HCT116 (cell line): ENCODE results near the gene CDC42EP4. TPM values are rescaled to one million over a fixed set of nuclear protein-coding genes. Genes with fewer than 3 reads are reported as not detected.

Experiments used
- ATAC-seq: fragments of 200-7000 bp; cut with Tn5 transposase; 2 replicates; pipeline ENCODE4 v1.9.1; 2020; ENCODE audit warnings: mild to moderate bottlenecking, moderate library complexity
- BruUV-seq: library from RNA; stranded (reverse); fragments of 400-500 nt; replicated peaks from 2 replicates; lab custom pipeline; 2021; lab: Mats Ljungman, UMichigan
- CTCF ChIA-PET: fragments of 300-600 bp; sonication (Branson Sonifier 250); formaldehyde crosslinking; loops from one replicate; lab custom pipeline; 2021; ENCODE audit warnings: antibody characterized with exemption; lab: Charles Lee
- POLR2A ChIA-PET: fragments of 300-600, 350-600 bp; sonication (Branson Sonifier 250); formaldehyde crosslinking; loops from one replicate; lab custom pipeline; 2021; ENCODE audit warnings: antibody characterized with exemption; lab: Charles Lee
- RAD21 ChIA-PET, 2 experiments: fragments of 300-600 bp; sonication (Branson Sonifier 250); formaldehyde crosslinking; loops; one replicate each; lab custom pipeline; 2023; ENCODE audit warnings: low total read pairs in 2 of 2; ENCODE audit not compliant: uncharacterized antibody in 2 of 2, unreplicated experiment in 2 of 2, low non-redundant PET in 1 of 2; lab: Charles Lee
- DNase-seq: peaks from one replicate; pipeline ENCODE4 v3.0.0-alpha.2; 2010; ENCODE audit warnings: low read depth, low spot score
- H2AFZ ChIP-seq: fragments of 200-600 bp; shearing (Covaris generic), sonication (generic); 2 replicates; pipeline ENCODE4 v1.6.1; 2017; ENCODE audit warnings: low read depth, mixed run types, mixed read lengths, antibody characterized with exemption, low read length; ENCODE audit not compliant: poor library complexity, severe bottlenecking
- H3K27ac ChIP-seq: 2 replicates; pipeline ENCODE4 v1.5.1; 2012; ENCODE audit warnings: low read depth, low read length
- H3K27me3 ChIP-seq: fragments of 200-600 bp; sonication (generic); 2 replicates; pipeline ENCODE4 v1.6.1; 2016; ENCODE audit warnings: mixed run types, low read length, mixed read lengths; ENCODE audit not compliant: insufficient read depth
- H3K36me3 ChIP-seq, 2 experiments: fragments of 200-500 bp in 1 of 2; fragments of 200-600 bp in 1 of 2; sonication (Bioruptor generic) in 1 of 2; sonication (generic) in 1 of 2; 2 replicates each; pipeline versions ENCODE4 v1.5.1 to v1.6.1; 2014 to 2016; ENCODE audit warnings: low read length in 2 of 2, inconsistent platforms in 1 of 2, mixed read lengths in 1 of 2, mixed run types in 1 of 2; ENCODE audit not compliant: insufficient read depth in 2 of 2, control insufficient read depth in 1 of 2
- H3K4me1 ChIP-seq, 2 experiments: fragments of 200-600 bp in 1 of 2; sonication (generic) in 1 of 2; 2 replicates each; pipeline versions ENCODE4 v1.5.1 to v1.6.1; 2012 to 2017; ENCODE audit warnings: low read length in 2 of 2, inconsistent platforms in 1 of 2, mild to moderate bottlenecking in 1 of 2, mixed read lengths in 1 of 2, mixed run types in 1 of 2, moderate library complexity in 1 of 2; ENCODE audit not compliant: insufficient read depth in 2 of 2, control insufficient read depth in 1 of 2
- H3K4me2 ChIP-seq: fragments of 200-600 bp; sonication (generic); 2 replicates; pipeline ENCODE4 v1.6.1; 2017; ENCODE audit warnings: mixed run types, low read length, mixed read lengths
- H3K4me3 ChIP-seq, 2 experiments: fragments of 200-600 bp in 1 of 2; sonication (generic) in 1 of 2; replicated peaks in 1 of 2; 2 replicates each; pipeline ENCODE4 v1.5.1; 2011 to 2016; ENCODE audit warnings: low read length in 2 of 2, control low read depth in 1 of 2, low read depth in 1 of 2, mild to moderate bottlenecking in 1 of 2, mixed read lengths in 1 of 2, mixed run types in 1 of 2
- H3K79me2 ChIP-seq: fragments of 200-600 bp; sonication (generic); 2 replicates; pipeline ENCODE4 v1.6.1; 2017; ENCODE audit warnings: mild to moderate bottlenecking, mixed run types, low read length, moderate library complexity, mixed read lengths; ENCODE audit not compliant: insufficient read depth
- H3K9ac ChIP-seq: fragments of 200-600 bp; sonication (generic); 2 replicates; pipeline ENCODE4 v1.6.1; 2016; ENCODE audit warnings: low read length, mixed read lengths
- H3K9me2 ChIP-seq: fragments of 200-600 bp; sonication (generic), shearing (Covaris generic); 2 replicates; pipeline ENCODE4 v1.6.1; 2017; ENCODE audit warnings: mixed run types, mild to moderate bottlenecking, moderate library complexity; ENCODE audit not compliant: insufficient read depth
- H3K9me3 ChIP-seq, 2 experiments: fragments of 200-500 bp in 1 of 2; fragments of 200-600 bp in 1 of 2; sonication (Bioruptor generic) in 1 of 2; sonication (generic) in 1 of 2; 2 replicates each; pipeline ENCODE4 v1.6.1; 2014 to 2017; ENCODE audit warnings: low read length in 2 of 2, mixed read lengths in 2 of 2, inconsistent platforms in 1 of 2, low read depth in 1 of 2, mild to moderate bottlenecking in 1 of 2, mixed run types in 1 of 2, moderate library complexity in 1 of 2; ENCODE audit not compliant: control insufficient read depth in 1 of 2, insufficient read depth in 1 of 2
- H4K20me1 ChIP-seq: fragments of 200-600 bp; sonication (generic), shearing (Covaris generic); 2 replicates; pipeline ENCODE4 v1.6.1; 2017; ENCODE audit warnings: mixed run types, mild to moderate bottlenecking, moderate library complexity; ENCODE audit not compliant: insufficient read depth
- CBX3 ChIP-seq: IDR thresholded peaks from 2 replicates; pipeline ENCODE4 v1.6.1; 2012; ENCODE audit warnings: low read depth
- CTCF ChIP-seq, 3 experiments: fragments of 200-600 bp in 1 of 3; sonication (generic) in 1 of 3; IDR thresholded peaks in 2 of 3; conservative IDR thresholded peaks in 1 of 3; 2 replicates each; pipeline ENCODE4 v1.5.1; 2012 to 2017; ENCODE audit warnings: low read depth in 2 of 3, low read length in 2 of 3, antibody characterized with exemption in 1 of 3, borderline replicate concordance in 1 of 3, control low read depth in 1 of 3, mild to moderate bottlenecking in 1 of 3, mixed read lengths in 1 of 3, mixed run types in 1 of 3, moderate library complexity in 1 of 3; ENCODE audit not compliant: insufficient read depth in 1 of 3
- EGR1 ChIP-seq: IDR thresholded peaks from 2 replicates; pipeline ENCODE4 v1.6.1; 2012; ENCODE audit warnings: low read depth
- EZH2phosphoT487 ChIP-seq: fragments of 200-600 bp; IDR thresholded peaks from 2 replicates; pipeline ENCODE4 v1.6.1; 2018; ENCODE audit warnings: antibody characterized with exemption, borderline replicate concordance
- JUND ChIP-seq: IDR thresholded peaks from 2 replicates; pipeline ENCODE4 v1.6.1; 2012
- MAX ChIP-seq: IDR thresholded peaks from 2 replicates; pipeline ENCODE4 v1.6.1; 2012
- POLR2A ChIP-seq: IDR thresholded peaks from 2 replicates; pipeline ENCODE4 v1.7.0; 2011; ENCODE audit warnings: borderline replicate concordance; ENCODE audit not compliant: insufficient read depth, insufficient read length; ENCODE audit errors: extremely low read depth
- POLR2AphosphoS5 ChIP-seq: IDR thresholded peaks from 2 replicates; pipeline ENCODE4 v1.6.1; 2011; ENCODE audit warnings: mild to moderate bottlenecking, low read depth, low read length, moderate library complexity
- REST ChIP-seq: IDR thresholded peaks from 2 replicates; pipeline ENCODE4 v1.6.1; 2012; ENCODE audit warnings: low read depth
- SIN3A ChIP-seq: IDR thresholded peaks from 2 replicates; pipeline ENCODE4 v1.6.1; 2012; ENCODE audit warnings: low read depth
- SRF ChIP-seq: IDR thresholded peaks from 2 replicates; pipeline ENCODE4 v1.6.1; 2012; ENCODE audit warnings: low read depth
- YY1 ChIP-seq: IDR thresholded peaks from 2 replicates; pipeline ENCODE4 v1.6.1; 2011; ENCODE audit warnings: low read length, low read depth, moderate library complexity, mild to moderate bottlenecking; ENCODE audit not compliant: insufficient replicate concordance; ENCODE audit errors: extremely low read depth
- ZBTB33 ChIP-seq: IDR thresholded peaks from 2 replicates; pipeline ENCODE4 v1.6.1; 2011; ENCODE audit warnings: mild to moderate bottlenecking, low read length, moderate library complexity; ENCODE audit not compliant: insufficient replicate concordance; ENCODE audit errors: extremely low read depth
- ZNF274 ChIP-seq: fragments of 200-500 bp; sonication (Bioruptor generic); IDR thresholded peaks from 2 replicates; pipeline ENCODE4 v1.6.1; 2014; ENCODE audit warnings: mild to moderate bottlenecking, low read depth, low read length, inconsistent platforms
- intact Hi-C: fragments of 100-400 bp; cut with micrococcal nuclease; formaldehyde crosslinking; loops from 2 replicates; pipeline ENCODE4 v1.10.0; 2022
- total RNA-seq: library from RNA; stranded (reverse); gene quantifications from one replicate; pipeline ENCODE4 v1.2.1, GENCODE V29; 2021; ENCODE audit not compliant: unreplicated experiment

CDC42EP4 gene
- total RNA-seq, 1 experiment from 2014 or later: 54.9 TPM

GRCh38 chr17:73359987-73360410 lies 48.2 kb upstream of the CDC42EP4 start (continued):
- TF ChIP-seq MAX (no peak), SRF (no peak)

- no TSS peak for BruUV-seq
- H3K4me2 ChIP-seq: peak overlapping the region; percentile 71
- POLR2A ChIA-PET: interaction anchor here (0.7 to 1.4 kb wide), 3 partner anchors 21 to 51 kb away, joined by 3 to 6 read pairs (median 4); no protein-coding TSS in a partner anchor
Measured at GRCh38 chr17:73359352-73359751, 47.6 kb upstream of the CDC42EP4 start.

More at GRCh38 chr17:73359352-73359751, 47.6 kb upstream of the CDC42EP4 start:
- no peak overlapping the region for H3K9ac ChIP-seq
- no peaks in the 10 kb centered on the region for H3K36me3 ChIP-seq
- CTCF ChIA-PET: interaction anchor here (1.1 to 2.0 kb wide), 6 partner anchors 11 to 802 kb away, joined by 3 to 10 read pairs (median 7); no protein-coding TSS in a partner anchor
- H3K9me3 ChIP-seq: no peaks in the 10 kb centered on the region
- H3K27ac ChIP-seq: no peak overlapping the region; the same call in 1 of the 2 replicates
- RAD21 ChIA-PET: interaction anchor here in 1 of 2 experiments (0.7 to 1.1 kb wide), 3 partner anchors 18 to 104 kb away, joined by 3 to 4 read pairs (median 4); no protein-coding TSS in a partner anchor
- intact Hi-C loops: no loop called here
- no peak overlapping the region for H2AFZ ChIP-seq
- H3K79me2 ChIP-seq: no peaks in the 10 kb centered on the region
- H4K20me1 ChIP-seq: no peaks in the 10 kb centered on the region
- TF ChIP-seq ZNF274 (no peak), POLR2A (no peak), JUND (no peak), CTCF (IDR thresholded peaks at IDR 0.05 in 2 of 3, conservative IDR thresholded peaks at IDR 0.05 in 1 of 3; ENCODE audit: borderline replicate concordance in 1 of 3, insufficient read depth in 1 of 3, low read depth in 2 of 3, low read length in 2 of 3) (no peak), POLR2AphosphoS5 (no peak), REST (no peak), SIN3A (no peak), EGR1 (no peak), CBX3 (no peak), ZBTB33 (no peak), EZH2phosphoT487 (no peak), YY1 (no peak)
- no peaks in the 10 kb centered on the region for H3K27me3 ChIP-seq
- ATAC-seq: no peak
- no peak for DNase-seq
- H3K9me2 ChIP-seq: no peaks in the 10 kb centered on the region
- H3K4me1 ChIP-seq: peaks cover 14 to 29% of the 10 kb centered on the region in 2 experiments
- H3K4me3 ChIP-seq: no peak overlapping the region
